ENCODE measurements around the gene RACK1. TPM values are rescaled to one million over a fixed set of nuclear protein-coding genes. Genes with fewer than 3 reads are reported as not detected.
A peak's percentile ranks its signal among the peaks of the same experiment; 100 is the strongest.

The RACK1 gene
- total RNA-seq, 1 donor from 2014 or later: 1,656 TPM

DNA sequence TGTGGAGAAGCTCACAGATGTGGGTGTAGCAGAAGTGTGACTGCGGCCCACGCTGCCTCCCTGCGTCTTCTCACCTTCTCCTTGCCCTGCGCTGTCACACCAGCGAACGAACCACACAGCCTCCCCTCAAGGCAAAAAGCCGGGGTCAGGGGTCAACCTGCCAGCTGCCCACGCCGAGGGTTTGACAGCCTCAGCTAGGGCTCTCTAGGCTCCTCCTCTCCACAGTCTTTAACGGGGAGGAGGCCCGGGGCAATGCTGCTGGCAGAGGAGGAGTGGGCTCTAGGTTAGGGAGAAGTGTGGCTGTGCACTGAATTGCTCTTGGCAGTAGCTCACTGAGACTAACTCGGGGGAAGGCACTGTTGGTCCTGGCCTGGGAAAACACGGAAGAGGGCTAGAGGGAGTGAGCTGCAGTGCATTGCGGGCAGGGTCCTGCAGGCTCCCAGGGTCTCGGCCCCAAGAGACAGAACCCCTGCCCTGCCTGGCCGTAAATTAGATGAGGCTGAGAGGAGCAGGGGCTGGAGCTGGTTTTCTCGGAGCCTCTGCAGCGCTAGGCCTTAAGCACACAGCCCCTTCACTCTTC is 21.5 kb upstream of the RACK1 start:
- no peaks in the 10 kb centered on the region for H3K27me3 Mint-ChIP-seq (ENCODE audit: low read depth, unreplicated experiment)
- Histone ChIP-seq H3K4me3 (ENCODE audit: insufficient read depth, low read depth, low read length) (no peak overlapping the region), H2AFZ (ENCODE audit: low read depth, low read length) (no peak overlapping the region), H3K9me3 (ENCODE audit: insufficient read depth, low read depth, low read length) (no peaks in the 10 kb centered on the region), H3K27ac (ENCODE audit: low read depth, low read length) (no peak overlapping the region), H3K79me2 (ENCODE audit: insufficient read depth, low read length) (peaks cover 29% of the 10 kb centered on the region), H3K9ac (ENCODE audit: low read length) (no peak overlapping the region), H3K27me3 (ENCODE audit: insufficient read depth, low read length) (no peaks in the 10 kb centered on the region), H4K20me1 (ENCODE audit: insufficient read depth, low read length) (peaks cover 4% of the 10 kb centered on the region), H3K36me3 (ENCODE audit: insufficient read depth, low read length) (peaks cover 6% of the 10 kb centered on the region), H3K4me1 (ENCODE audit: insufficient read depth, low read length) (no peaks in the 10 kb centered on the region), H3K4me2 (ENCODE audit: low read length) (no peak overlapping the region)
- peak overlapping the region; percentile 40 for H3K4me3 Mint-ChIP-seq (ENCODE audit: unreplicated experiment)
- peaks cover 2% of the 10 kb centered on the region for H3K4me1 Mint-ChIP-seq (ENCODE audit: low read depth, unreplicated experiment)
- H3K27ac Mint-ChIP-seq (ENCODE audit: unreplicated experiment): no peak overlapping the region
- H3K36me3 Mint-ChIP-seq (ENCODE audit: low read depth, unreplicated experiment): peaks cover 3% of the 10 kb centered on the region
- H3K9me3 Mint-ChIP-seq (ENCODE audit: unreplicated experiment): no peaks in the 10 kb centered on the region
- DNase-seq (ENCODE audit: low read depth): no peak
- TF ChIP-seq EZH2 (IDR thresholded peaks at IDR 0.05; ENCODE audit: insufficient read depth, low read length): no peak
- TF ChIP-seq, protein P1, sequence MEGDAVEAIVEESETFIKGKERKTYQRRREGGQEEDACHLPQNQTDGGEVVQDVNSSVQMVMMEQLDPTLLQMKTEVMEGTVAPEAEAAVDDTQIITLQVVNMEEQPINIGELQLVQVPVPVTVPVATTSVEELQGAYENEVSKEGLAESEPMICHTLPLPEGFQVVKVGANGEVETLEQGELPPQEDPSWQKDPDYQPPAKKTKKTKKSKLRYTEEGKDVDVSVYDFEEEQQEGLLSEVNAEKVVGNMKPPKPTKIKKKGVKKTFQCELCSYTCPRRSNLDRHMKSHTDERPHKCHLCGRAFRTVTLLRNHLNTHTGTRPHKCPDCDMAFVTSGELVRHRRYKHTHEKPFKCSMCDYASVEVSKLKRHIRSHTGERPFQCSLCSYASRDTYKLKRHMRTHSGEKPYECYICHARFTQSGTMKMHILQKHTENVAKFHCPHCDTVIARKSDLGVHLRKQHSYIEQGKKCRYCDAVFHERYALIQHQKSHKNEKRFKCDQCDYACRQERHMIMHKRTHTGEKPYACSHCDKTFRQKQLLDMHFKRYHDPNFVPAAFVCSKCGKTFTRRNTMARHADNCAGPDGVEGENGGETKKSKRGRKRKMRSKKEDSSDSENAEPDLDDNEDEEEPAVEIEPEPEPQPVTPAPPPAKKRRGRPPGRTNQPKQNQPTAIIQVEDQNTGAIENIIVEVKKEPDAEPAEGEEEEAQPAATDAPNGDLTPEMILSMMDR (IDR thresholded peaks at IDR 0.05; ENCODE audit: insufficient read depth, low read depth, low read length): no peak
- FAIRE-seq: no peak

DNA sequence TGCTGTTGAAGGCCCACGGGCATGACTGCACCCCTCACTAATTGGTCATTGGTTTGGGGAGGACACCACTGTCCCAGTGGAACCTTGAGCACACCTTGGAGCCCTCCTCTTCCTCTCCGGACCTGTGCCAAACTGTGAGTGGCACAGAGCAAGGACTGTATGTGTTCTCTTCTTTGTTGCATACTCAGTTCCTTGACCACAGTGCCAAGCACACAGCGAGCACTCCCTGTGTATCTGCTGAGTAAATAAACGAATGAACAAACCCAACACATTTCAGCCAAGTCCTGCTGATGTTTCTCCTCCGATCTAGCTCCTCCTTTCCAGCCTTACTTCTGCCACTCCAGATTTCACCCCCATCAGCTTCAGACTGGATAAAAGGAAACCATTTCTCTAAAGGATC is 19.9 kb upstream of the RACK1 start:
- Mint-ChIP-seq H3K36me3 (ENCODE audit: low read depth, unreplicated experiment) (peaks cover 3% of the 10 kb centered on the region), H3K4me1 (ENCODE audit: low read depth, unreplicated experiment) (peaks cover 12% of the 10 kb centered on the region), H3K4me3 (ENCODE audit: unreplicated experiment) (peak overlapping the region; percentile 68), H3K9me3 (ENCODE audit: unreplicated experiment) (no peaks in the 10 kb centered on the region), H3K27ac (ENCODE audit: unreplicated experiment) (no peak overlapping the region), H3K27me3 (ENCODE audit: low read depth, unreplicated experiment) (no peaks in the 10 kb centered on the region)
- no peak overlapping the region for H3K4me2 ChIP-seq (ENCODE audit: low read length)
- H3K4me3 ChIP-seq (ENCODE audit: insufficient read depth, low read depth, low read length): no peak overlapping the region
- TF ChIP-seq, protein P1 (IDR thresholded peaks at IDR 0.05; ENCODE audit: insufficient read depth, low read depth, low read length): no peak
- no peak for TF ChIP-seq EZH2 (IDR thresholded peaks at IDR 0.05; ENCODE audit: insufficient read depth, low read length)
- no peak overlapping the region for H3K27ac ChIP-seq (ENCODE audit: low read depth, low read length)
- H2AFZ ChIP-seq (ENCODE audit: low read depth, low read length): no peak overlapping the region
- FAIRE-seq (no peak), DNase-seq (ENCODE audit: low read depth) (no peak)
- H3K4me1 ChIP-seq (ENCODE audit: insufficient read depth, low read length): peaks cover 12% of the 10 kb centered on the region
- H4K20me1 ChIP-seq (ENCODE audit: insufficient read depth, low read length): peaks cover 20% of the 10 kb centered on the region
- no peaks in the 10 kb centered on the region for H3K27me3 ChIP-seq (ENCODE audit: insufficient read depth, low read length)
- H3K9me3 ChIP-seq (ENCODE audit: insufficient read depth, low read depth, low read length): no peaks in the 10 kb centered on the region
- peaks cover 44% of the 10 kb centered on the region for H3K79me2 ChIP-seq (ENCODE audit: insufficient read depth, low read length)
- H3K9ac ChIP-seq (ENCODE audit: low read length): no peak overlapping the region
- peaks cover 6% of the 10 kb centered on the region for H3K36me3 ChIP-seq (ENCODE audit: insufficient read depth, low read length)

DNA sequence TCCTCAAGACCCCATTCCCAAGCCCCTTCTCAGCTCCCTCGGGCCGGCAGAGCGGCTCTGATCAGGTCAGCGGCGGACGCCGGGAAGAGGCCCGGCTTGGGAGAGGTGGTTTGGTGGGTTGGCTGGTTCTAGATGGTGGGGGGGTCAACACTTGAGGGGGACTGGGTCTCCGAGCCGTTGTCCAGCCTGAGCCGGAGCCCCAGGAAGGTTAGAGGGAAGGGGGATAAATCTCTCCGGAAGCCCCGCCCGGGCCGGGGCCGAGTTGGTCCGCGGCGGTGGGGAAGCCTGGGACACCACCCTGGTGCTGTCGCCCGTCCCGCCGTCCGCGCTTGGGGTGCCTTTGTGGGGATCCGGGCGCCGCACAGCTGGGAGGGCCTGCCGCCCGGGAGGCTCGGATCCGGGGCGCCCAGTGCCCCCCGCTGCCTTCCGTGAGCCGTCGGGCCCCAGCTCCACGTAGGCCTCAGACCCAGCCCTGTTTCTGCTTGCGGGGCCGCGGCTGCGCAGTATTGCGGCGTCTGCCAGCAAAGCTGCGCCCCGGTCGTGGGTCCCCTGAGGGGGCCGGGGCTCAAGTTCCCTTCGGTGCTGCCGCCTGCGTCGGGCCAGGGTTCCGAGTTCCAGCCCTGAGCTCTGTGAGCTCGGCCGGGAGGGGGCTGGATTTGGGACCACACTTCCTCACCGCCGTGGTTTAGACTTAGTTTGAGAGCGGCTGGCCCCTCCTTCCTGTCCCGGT is 17.8 kb upstream of the RACK1 start:
- FAIRE-seq (no peak), DNase-seq (ENCODE audit: low read depth) (peak; percentile 49)
- H3K4me1 ChIP-seq (ENCODE audit: insufficient read depth, low read length): peaks cover 12% of the 10 kb centered on the region
- Mint-ChIP-seq H3K36me3 (ENCODE audit: low read depth, unreplicated experiment) (peaks cover 3% of the 10 kb centered on the region), H3K9me3 (ENCODE audit: unreplicated experiment) (no peaks in the 10 kb centered on the region), H3K27me3 (ENCODE audit: low read depth, unreplicated experiment) (no peaks in the 10 kb centered on the region), H3K27ac (ENCODE audit: unreplicated experiment) (peak overlapping the region; percentile 95), H3K4me3 (ENCODE audit: unreplicated experiment) (peak overlapping the region; percentile 92), H3K4me1 (ENCODE audit: low read depth, unreplicated experiment) (peaks cover 13% of the 10 kb centered on the region)
- TF ChIP-seq, protein P1 (IDR thresholded peaks at IDR 0.05; ENCODE audit: insufficient read depth, low read depth, low read length): no peak
- TF ChIP-seq EZH2 (IDR thresholded peaks at IDR 0.05; ENCODE audit: insufficient read depth, low read length): no peak
- H3K27me3 ChIP-seq (ENCODE audit: insufficient read depth, low read length): no peaks in the 10 kb centered on the region
- H3K27ac ChIP-seq (ENCODE audit: low read depth, low read length): peak overlapping the region; percentile 96
- H3K79me2 ChIP-seq (ENCODE audit: insufficient read depth, low read length): peaks cover 66% of the 10 kb centered on the region
- peak overlapping the region; percentile 99 for H3K9ac ChIP-seq (ENCODE audit: low read length)
- peak overlapping the region; percentile 86 for H3K4me3 ChIP-seq (ENCODE audit: insufficient read depth, low read depth, low read length)
- peak overlapping the region; percentile 96 for H3K4me2 ChIP-seq (ENCODE audit: low read length)
- no peaks in the 10 kb centered on the region for H3K9me3 ChIP-seq (ENCODE audit: insufficient read depth, low read depth, low read length)
- peak overlapping the region; percentile 81 for H2AFZ ChIP-seq (ENCODE audit: low read depth, low read length)
- peaks cover 40% of the 10 kb centered on the region for H4K20me1 ChIP-seq (ENCODE audit: insufficient read depth, low read length)
- peaks cover 10% of the 10 kb centered on the region for H3K36me3 ChIP-seq (ENCODE audit: insufficient read depth, low read length)

Data from astrocyte (in vitro differentiated cells and primary cell).